Right atrium auricular region (tissue), 2 donors: Measurements from ENCODE around the gene SRP14. TPM values are rescaled to one million over a fixed set of nuclear protein-coding genes. Genes with fewer than 3 reads are reported as not detected.

Experiments
- DNase-seq: peaks from one replicate; pipeline ENCODE4 v3.0.0-alpha.2; 2019; ENCODE audit warnings: low spot score
- H3K27ac ChIP-seq, 2 donors: fragments of 200-600 bp; sonication (generic); 1 replicate in 1 of 2; 2 replicates in 1 of 2; pipeline ENCODE4 v1.5.1; 2016 to 2019
- H3K27me3 ChIP-seq, 2 donors: fragments of 200-600 bp; sonication (generic); one replicate each; pipeline versions ENCODE4 v1.5.1 to v1.6.0; 2017 to 2019
- H3K36me3 ChIP-seq: fragments of 200-600 bp; sonication (generic); one replicate; pipeline ENCODE4 v1.5.1; 2016
- H3K4me1 ChIP-seq, 2 donors: fragments of 200-600 bp; sonication (generic); one replicate each; pipeline versions ENCODE4 v1.5.1 to v1.6.0; 2017 to 2019
- H3K4me3 ChIP-seq, 2 donors: fragments of 200-600 bp; sonication (generic); 1 replicate in 1 of 2; 2 replicates in 1 of 2; pipeline ENCODE4 v1.5.1; 2017 to 2019; ENCODE audit warnings: mild to moderate bottlenecking in 1 of 2, moderate library complexity in 1 of 2
- H3K9me3 ChIP-seq, 2 donors: fragments of 200-600 bp; sonication (generic); one replicate each; pipeline ENCODE4 v1.5.1; 2019
- total RNA-seq, 2 donors: library from RNA; depleted of rRNA; stranded (reverse); fragments of >200 nt; gene quantifications; one replicate each; pipeline ENCODE4 v1.1.0, GENCODE V29; 2016
- TF ChIP-seq, protein P1 (sequence below), 2 donors: fragments of 200-600 bp; sonication (generic); IDR thresholded peaks; one replicate each; pipeline ENCODE4 v1.5.1; 2019; ENCODE audit warnings: antibody characterized with exemption in 2 of 2

The SRP14 gene
- total RNA-seq, 2 donors from 2014 or later = 255 to 283 TPM

- Histone ChIP-seq H3K4me3 (no peak overlapping the region), H3K27ac (no peak overlapping the region), H3K36me3 (no peaks in the 10 kb centered on the region), H3K4me1 (peaks cover 0 to 33% of the 10 kb centered on the region in 2 donors), H3K9me3 (no peaks in the 10 kb centered on the region), H3K27me3 (no peaks in the 10 kb centered on the region)
- peak; percentile 55 for DNase-seq
- TF ChIP-seq, protein P1, sequence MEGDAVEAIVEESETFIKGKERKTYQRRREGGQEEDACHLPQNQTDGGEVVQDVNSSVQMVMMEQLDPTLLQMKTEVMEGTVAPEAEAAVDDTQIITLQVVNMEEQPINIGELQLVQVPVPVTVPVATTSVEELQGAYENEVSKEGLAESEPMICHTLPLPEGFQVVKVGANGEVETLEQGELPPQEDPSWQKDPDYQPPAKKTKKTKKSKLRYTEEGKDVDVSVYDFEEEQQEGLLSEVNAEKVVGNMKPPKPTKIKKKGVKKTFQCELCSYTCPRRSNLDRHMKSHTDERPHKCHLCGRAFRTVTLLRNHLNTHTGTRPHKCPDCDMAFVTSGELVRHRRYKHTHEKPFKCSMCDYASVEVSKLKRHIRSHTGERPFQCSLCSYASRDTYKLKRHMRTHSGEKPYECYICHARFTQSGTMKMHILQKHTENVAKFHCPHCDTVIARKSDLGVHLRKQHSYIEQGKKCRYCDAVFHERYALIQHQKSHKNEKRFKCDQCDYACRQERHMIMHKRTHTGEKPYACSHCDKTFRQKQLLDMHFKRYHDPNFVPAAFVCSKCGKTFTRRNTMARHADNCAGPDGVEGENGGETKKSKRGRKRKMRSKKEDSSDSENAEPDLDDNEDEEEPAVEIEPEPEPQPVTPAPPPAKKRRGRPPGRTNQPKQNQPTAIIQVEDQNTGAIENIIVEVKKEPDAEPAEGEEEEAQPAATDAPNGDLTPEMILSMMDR (IDR thresholded peaks at IDR 0.05) = no peak
Observed at GRCh38 chr15:40053079-40053830, 14.3 kb upstream of the SRP14 start.

GRCh38 chr15:40052604-40053003 is 13.6 kb upstream of the SRP14 start:
- TF ChIP-seq, protein P1 (IDR thresholded peaks at IDR 0.05) = no peak
- H3K9me3 ChIP-seq = no peaks in the 10 kb centered on the region
- DNase-seq = peak; percentile 56
- no peak overlapping the region for H3K4me3 ChIP-seq
- no peaks in the 10 kb centered on the region for H3K36me3 ChIP-seq
- no peak overlapping the region for H3K27ac ChIP-seq
- no peaks in the 10 kb centered on the region for H3K27me3 ChIP-seq
- peaks cover 0 to 40% of the 10 kb centered on the region in 2 donors for H3K4me1 ChIP-seq

DNA sequence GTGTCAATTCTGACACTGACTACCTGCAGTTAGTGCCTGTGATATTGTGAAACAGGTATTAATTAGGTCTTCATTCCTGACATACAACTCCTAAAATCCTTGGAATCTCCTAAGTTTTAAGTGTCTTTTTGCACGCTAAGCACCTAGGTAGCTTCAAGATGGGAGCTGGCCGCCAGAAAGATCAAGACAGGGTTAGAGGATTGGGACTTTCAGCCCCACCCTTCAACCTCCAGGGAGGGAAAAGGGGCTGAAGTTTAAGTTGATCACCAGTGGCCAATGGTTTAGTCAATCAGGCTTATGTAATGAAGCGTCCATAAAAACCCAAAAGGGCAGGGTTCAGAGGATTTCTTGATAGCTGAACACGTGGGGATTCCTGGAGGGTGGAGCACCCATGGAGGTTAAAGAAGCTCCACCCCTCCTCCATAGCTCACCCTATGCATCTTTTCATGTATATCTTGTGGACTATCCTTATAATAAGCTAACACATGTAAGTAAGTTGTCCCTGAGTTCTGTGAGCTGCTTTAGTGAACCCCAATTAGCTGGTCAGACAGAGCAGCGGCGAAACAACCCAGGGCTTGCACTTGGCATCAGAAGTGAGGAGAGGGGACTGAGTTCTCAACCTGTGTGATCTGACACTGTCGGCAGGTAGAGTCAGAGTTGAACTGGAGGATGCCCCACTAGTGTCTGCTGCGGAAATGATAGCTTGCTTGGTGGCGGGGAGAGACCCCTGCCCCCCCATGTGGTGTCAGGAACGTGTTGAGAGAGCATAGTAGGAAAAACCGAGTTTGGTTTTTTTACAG is 12.8 kb upstream of the SRP14 start:
- Histone ChIP-seq H3K27me3 (no peaks in the 10 kb centered on the region), H3K36me3 (no peaks in the 10 kb centered on the region), H3K4me1 (peaks cover 0 to 47% of the 10 kb centered on the region in 2 donors), H3K9me3 (no peaks in the 10 kb centered on the region), H3K4me3 (no peak overlapping the region), H3K27ac (no peak overlapping the region)
- peak; percentile 23 for DNase-seq
- TF ChIP-seq, protein P1 (IDR thresholded peaks at IDR 0.05) = no peak

DNA sequence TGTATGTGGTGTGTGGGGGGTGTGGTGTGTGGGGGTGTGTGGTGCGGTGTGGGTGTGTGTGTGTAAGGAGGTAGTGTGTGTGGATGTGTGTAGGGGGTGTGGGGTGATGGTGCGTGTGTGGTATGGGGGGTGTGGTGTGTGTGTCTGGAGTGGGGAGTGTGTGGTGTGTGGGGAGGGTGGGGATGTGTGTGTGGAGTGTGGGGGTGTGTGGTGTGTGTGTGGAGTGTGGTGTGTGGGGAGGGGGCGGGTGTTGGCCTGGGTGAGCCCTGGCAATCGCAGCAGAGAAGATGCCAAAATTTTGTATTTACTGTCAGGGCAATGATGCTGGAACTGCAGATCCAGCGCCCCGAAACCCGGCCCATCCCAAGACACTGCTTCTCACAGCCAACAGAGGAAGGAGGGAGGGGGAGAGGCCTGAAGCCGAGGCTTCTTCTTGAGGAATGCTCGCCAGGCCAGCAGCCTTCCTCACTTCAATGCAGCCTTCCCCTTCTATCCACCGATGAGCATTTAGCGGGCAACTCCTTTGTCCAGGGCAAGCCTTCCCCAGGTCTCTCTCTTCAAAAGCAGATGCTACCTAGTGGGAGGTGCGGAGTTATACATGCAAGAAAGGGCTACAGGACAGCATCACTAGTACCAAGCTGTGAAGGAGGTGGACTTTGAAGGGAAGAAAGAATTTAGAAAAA is 11.9 kb upstream of the SRP14 start:
- H3K4me3 ChIP-seq = no peak overlapping the region
- H3K9me3 ChIP-seq = no peaks in the 10 kb centered on the region
- H3K36me3 ChIP-seq = no peaks in the 10 kb centered on the region
- H3K4me1 ChIP-seq = peaks cover 0 to 51% of the 10 kb centered on the region in 2 donors
- H3K27ac ChIP-seq = no peak overlapping the region
- DNase-seq = peak; percentile 52
- TF ChIP-seq, protein P1 (IDR thresholded peaks at IDR 0.05) = no peak
- no peaks in the 10 kb centered on the region for H3K27me3 ChIP-seq

DNA sequence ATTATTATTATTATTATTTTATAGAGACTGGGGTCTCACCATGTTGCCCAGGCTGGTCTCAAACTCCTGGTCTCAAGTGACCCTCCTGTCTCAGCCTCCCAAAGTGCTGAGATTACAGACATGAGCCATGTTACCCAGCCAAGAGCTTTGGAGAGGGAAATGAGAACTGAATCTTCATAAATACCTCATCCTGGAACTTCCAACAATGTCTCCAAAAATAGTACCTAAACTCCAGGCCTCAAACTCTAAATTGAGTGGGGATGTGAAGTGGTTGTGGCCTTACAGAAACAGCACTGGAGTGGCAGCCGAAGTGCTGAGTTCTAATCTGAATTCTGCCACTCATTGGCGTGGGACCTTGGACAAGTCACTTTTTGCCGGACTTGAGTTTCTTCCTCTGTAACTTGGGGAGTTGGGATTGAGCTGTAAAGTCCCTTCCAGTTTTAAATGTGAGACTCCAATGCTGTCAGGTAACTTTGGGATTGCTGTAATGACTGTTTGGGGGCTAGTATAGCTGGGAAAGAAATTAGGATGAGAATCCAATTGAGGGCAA is 10.0 kb upstream of the SRP14 start:
- TF ChIP-seq, protein P1 (IDR thresholded peaks at IDR 0.05) = no peak
- Histone ChIP-seq H3K27me3 (no peaks in the 10 kb centered on the region), H3K27ac (no peak overlapping the region), H3K4me3 (no peak overlapping the region), H3K9me3 (no peaks in the 10 kb centered on the region), H3K4me1 (peaks cover 0 to 55% of the 10 kb centered on the region in 2 donors), H3K36me3 (no peaks in the 10 kb centered on the region)
- no peak for DNase-seq
